Measurements from ENCODE around the gene NME2.

- TF ChIP-seq CTCF (IDR thresholded peaks at IDR 0.05; ENCODE audit: borderline replicate concordance, extremely low read depth, low read length, poor library complexity, severe bottlenecking) (no peak), EZH2 (IDR thresholded peaks at IDR 0.05; ENCODE audit: borderline replicate concordance, low read depth, low read length, severe bottlenecking) (no peak)
Measured at GRCh38 chr17:51214920-51215319, 48.7 kb downstream of the NME2 start.

All from DND-41 (cell line).